SH-SY5Y (cell line): Measurements from ENCODE around the gene STIP1.

Experiments
- GATA2 ChIP-seq: IDR thresholded peaks from 2 replicates; pipeline ENCODE4 v1.6.1; 2011; ENCODE audit warnings: mild to moderate bottlenecking, low read depth, low read length
- GATA3 ChIP-seq: IDR thresholded peaks from 2 replicates; pipeline ENCODE4 v1.6.1; 2011; ENCODE audit warnings: low read depth, mild to moderate bottlenecking, low read length, moderate library complexity

DNA sequence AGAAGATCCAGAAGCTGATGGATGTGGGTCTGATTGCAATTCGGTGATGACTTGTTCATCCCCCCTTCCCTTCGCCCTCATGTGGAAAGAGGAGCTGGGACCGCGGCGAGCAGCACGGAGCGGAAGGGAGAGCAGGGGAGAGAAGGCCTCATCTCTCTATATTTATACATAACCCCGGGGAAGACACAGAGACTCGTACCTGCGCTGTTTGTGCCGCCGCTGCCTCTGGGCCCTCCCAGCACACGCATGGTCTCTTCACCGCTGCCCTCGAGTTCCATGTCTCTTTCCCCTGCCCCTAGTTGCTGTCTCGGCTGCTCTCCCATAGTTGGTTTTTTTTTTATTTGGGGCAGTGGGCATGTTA lies 18.1 kb downstream of the STIP1 start:
- TF ChIP-seq GATA2 (no peak), GATA3 (no peak)
